ENCODE data around the gene KCNK5. TPM values are rescaled to one million over a fixed set of nuclear protein-coding genes. Genes with fewer than 3 reads are reported as not detected.

The KCNK5 gene
- total RNA-seq, 2 donors from 2014 or later: 29.8 to 32.2 TPM

DNA sequence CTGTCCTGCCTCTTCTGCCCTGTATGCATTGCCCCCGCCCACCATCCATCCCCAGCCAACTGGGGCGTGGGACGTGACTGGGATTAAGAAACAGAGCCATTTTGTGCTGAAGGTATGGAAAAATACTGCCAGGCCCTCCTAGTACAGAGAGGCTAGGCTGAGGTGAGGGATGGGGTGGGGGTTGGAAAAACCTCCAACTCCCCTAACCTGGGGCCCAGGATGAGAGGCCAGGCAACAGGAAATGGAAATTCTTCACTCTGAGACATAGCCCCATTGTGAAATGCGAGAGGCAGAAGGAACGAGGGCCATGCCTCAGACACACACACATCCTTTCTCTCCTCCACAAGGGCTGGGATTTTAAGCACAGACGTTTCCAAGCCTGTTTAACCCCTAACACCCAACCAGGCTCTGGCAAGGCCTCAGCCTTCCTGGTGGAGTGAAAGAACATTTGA lies 19.9 kb downstream of the KCNK5 start:
- no peak overlapping the region for H3K9ac ChIP-seq (ENCODE audit: extremely low read depth, low read length, poor library complexity, severe bottlenecking)
- H3K4me3 ChIP-seq (ENCODE audit: low read length): no peak overlapping the region
- no peak overlapping the region for H3K4me3 Mint-ChIP-seq
- no peaks in the 10 kb centered on the region for H3K27me3 ChIP-seq (ENCODE audit: control insufficient read depth, insufficient read depth, low read length, poor library complexity, severe bottlenecking)
- WGBS, 2 experiments (ENCODE audit: insufficient coverage in 1 of 2, insufficient read length in 1 of 2): 78 to 86% methylated on average over 3 to 6 of the region's 6 CpGs
- peaks cover 29% of the 10 kb centered on the region for H3K36me3 Mint-ChIP-seq (ENCODE audit: low read depth)
- H3K36me3 ChIP-seq (ENCODE audit: control insufficient read depth, insufficient read depth, low read length): peaks cover 13% of the 10 kb centered on the region
- no peaks in the 10 kb centered on the region for H3K9me3 ChIP-seq (ENCODE audit: control insufficient read depth, low read length)
- DNase-seq: peak; percentile 72
- H3K4me1 ChIP-seq (ENCODE audit: control insufficient read depth, insufficient read depth, low read length): peaks cover 14% of the 10 kb centered on the region
- no peak overlapping the region for H3K27ac ChIP-seq (ENCODE audit: low read depth, low read length)
- H3K4me1 Mint-ChIP-seq: peaks cover 71% of the 10 kb centered on the region
- TF ChIP-seq, protein P1, sequence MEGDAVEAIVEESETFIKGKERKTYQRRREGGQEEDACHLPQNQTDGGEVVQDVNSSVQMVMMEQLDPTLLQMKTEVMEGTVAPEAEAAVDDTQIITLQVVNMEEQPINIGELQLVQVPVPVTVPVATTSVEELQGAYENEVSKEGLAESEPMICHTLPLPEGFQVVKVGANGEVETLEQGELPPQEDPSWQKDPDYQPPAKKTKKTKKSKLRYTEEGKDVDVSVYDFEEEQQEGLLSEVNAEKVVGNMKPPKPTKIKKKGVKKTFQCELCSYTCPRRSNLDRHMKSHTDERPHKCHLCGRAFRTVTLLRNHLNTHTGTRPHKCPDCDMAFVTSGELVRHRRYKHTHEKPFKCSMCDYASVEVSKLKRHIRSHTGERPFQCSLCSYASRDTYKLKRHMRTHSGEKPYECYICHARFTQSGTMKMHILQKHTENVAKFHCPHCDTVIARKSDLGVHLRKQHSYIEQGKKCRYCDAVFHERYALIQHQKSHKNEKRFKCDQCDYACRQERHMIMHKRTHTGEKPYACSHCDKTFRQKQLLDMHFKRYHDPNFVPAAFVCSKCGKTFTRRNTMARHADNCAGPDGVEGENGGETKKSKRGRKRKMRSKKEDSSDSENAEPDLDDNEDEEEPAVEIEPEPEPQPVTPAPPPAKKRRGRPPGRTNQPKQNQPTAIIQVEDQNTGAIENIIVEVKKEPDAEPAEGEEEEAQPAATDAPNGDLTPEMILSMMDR (conservative IDR thresholded peaks at IDR 0.05): no peak
- no peaks in the 10 kb centered on the region for H3K27me3 Mint-ChIP-seq (ENCODE audit: insufficient read depth)
- H3K27ac Mint-ChIP-seq: peak overlapping the region; percentile 77
- H3K9me3 Mint-ChIP-seq: no peaks in the 10 kb centered on the region

DNA sequence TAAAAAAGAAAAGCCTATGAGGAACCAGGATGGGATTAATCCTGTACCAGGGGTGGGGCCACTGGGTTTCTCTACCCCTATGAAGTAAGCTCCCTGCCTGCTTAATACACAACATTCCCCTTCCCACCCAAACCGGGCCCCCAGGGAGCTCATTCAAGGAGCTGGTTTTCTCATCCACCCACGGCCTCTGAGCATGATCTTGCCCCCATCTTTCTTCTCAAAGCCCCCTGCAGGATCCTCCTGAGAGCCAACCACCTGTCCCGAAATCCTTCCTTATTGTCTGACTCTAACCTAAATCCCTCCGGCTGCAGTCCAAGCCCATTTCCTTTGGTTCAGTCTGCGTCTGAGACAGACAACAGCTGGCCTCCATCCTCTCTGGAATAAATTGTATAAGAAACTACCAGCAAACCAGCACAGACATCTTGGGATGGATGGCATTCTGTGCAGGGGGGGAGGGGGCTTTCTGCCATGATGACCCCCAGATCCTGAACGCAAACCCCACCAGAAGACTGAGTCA lies 21.0 kb downstream of the KCNK5 start:
- H3K4me1 ChIP-seq (ENCODE audit: control insufficient read depth, insufficient read depth, low read length): peaks cover 23% of the 10 kb centered on the region
- Mint-ChIP-seq H3K36me3 (ENCODE audit: low read depth) (peaks cover 19% of the 10 kb centered on the region), H3K27ac (peak overlapping the region; percentile 77), H3K4me1 (peaks cover 76% of the 10 kb centered on the region), H3K27me3 (ENCODE audit: insufficient read depth) (no peaks in the 10 kb centered on the region), H3K9me3 (no peaks in the 10 kb centered on the region), H3K4me3 (peak overlapping the region; percentile 13)
- TF ChIP-seq, protein P1 (conservative IDR thresholded peaks at IDR 0.05): no peak
- H3K27ac ChIP-seq (ENCODE audit: low read depth, low read length): no peak overlapping the region
- no peak overlapping the region for H3K9ac ChIP-seq (ENCODE audit: extremely low read depth, low read length, poor library complexity, severe bottlenecking)
- no peak for DNase-seq
- H3K36me3 ChIP-seq (ENCODE audit: control insufficient read depth, insufficient read depth, low read length): peaks cover 11% of the 10 kb centered on the region
- WGBS, 2 experiments (ENCODE audit: insufficient coverage in 1 of 2, insufficient read length in 1 of 2): 76 to 96% methylated on average over 6 of the region's 6 CpGs
- H3K27me3 ChIP-seq (ENCODE audit: control insufficient read depth, insufficient read depth, low read length, poor library complexity, severe bottlenecking): no peaks in the 10 kb centered on the region
- no peaks in the 10 kb centered on the region for H3K9me3 ChIP-seq (ENCODE audit: control insufficient read depth, low read length)
- no peak overlapping the region for H3K4me3 ChIP-seq (ENCODE audit: low read length)

DNA sequence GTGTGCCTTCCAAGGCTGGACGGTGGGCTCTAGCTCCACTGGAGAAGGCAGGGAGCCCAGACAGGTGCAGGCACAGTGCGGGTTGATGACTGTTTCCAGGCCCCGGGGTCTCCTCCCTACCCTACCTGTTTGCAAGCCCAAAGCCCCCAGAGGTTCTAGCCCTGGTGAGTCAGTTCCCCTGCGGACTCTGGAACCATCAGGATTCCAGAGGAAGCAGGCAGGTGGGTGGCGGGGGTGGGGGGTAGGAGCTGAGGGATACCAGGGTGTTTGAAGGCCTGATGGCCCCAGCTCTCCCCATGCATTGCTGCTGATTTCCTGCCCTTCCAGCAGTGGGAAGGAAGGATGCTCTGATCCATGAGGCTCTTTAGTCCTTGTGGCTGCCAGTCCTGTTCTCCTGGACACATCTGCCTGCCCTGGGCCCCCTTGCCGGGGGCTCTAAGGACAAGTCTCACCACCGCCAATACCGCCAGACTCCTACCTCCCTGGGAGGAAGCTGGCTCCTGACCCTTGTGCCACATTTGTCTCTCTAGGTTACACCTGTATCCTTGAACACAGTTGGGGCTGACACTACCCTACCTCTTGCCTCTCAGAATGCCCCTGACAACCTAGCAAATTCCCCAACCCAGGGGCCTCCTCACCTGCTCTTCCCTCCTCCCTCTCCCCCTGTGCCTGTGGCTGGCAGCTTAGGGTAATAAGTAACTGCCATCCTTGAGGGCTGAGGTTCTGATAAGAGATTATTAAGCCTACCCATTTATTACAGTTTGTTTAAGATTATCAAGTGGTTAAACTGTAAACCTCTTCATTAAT lies 21.7 kb downstream of the KCNK5 start:
- Histone ChIP-seq H3K27ac (ENCODE audit: low read depth, low read length) (no peak overlapping the region), H3K9ac (ENCODE audit: extremely low read depth, low read length, poor library complexity, severe bottlenecking) (no peak overlapping the region), H3K9me3 (ENCODE audit: control insufficient read depth, low read length) (no peaks in the 10 kb centered on the region), H3K4me1 (ENCODE audit: control insufficient read depth, insufficient read depth, low read length) (peaks cover 23% of the 10 kb centered on the region), H3K36me3 (ENCODE audit: control insufficient read depth, insufficient read depth, low read length) (peaks cover 9% of the 10 kb centered on the region), H3K4me3 (ENCODE audit: low read length) (no peak overlapping the region), H3K27me3 (ENCODE audit: control insufficient read depth, insufficient read depth, low read length, poor library complexity, severe bottlenecking) (no peaks in the 10 kb centered on the region)
- Mint-ChIP-seq H3K36me3 (ENCODE audit: low read depth) (peaks cover 17% of the 10 kb centered on the region), H3K4me3 (no peak overlapping the region), H3K27me3 (ENCODE audit: insufficient read depth) (no peaks in the 10 kb centered on the region), H3K9me3 (no peaks in the 10 kb centered on the region), H3K27ac (peak overlapping the region; percentile 77), H3K4me1 (peaks cover 77% of the 10 kb centered on the region)
- 90 to 92% methylated on average over 5 to 8 of the region's 8 CpGs for WGBS, 2 experiments (ENCODE audit: insufficient coverage in 1 of 2, insufficient read length in 1 of 2)
- DNase-seq: peak; percentile 75
- TF ChIP-seq, protein P1 (conservative IDR thresholded peaks at IDR 0.05): no peak
